Activated T-cell treated with anti-CD3 and anti-CD28 coated beads for 48 hours (primary cell): Measurements from ENCODE around the gene TGFBI.

Experiments used
- DNase-seq: peaks from one replicate; pipeline ENCODE4 v3.0.0-alpha.2; 2020; ENCODE audit warnings: low read depth

Gene TGFBI

GRCh38 chr5:136028782-136029742 is at the start of gene TGFBI:
Gene TGFBI, plus strand, starts transcription at chr5:136028988. Its CDS starts 68 bp downstream, at chr5:136029056.
- DNase-seq, result no peak

GRCh38 chr5:135978993-135979392 is 49.8 kb upstream of the TGFBI start:
- DNase-seq, result no peak

GRCh38 chr5:135979510-135979909 is 49.3 kb upstream of the TGFBI start:
- no peak for DNase-seq

GRCh38 chr5:135980620-135981019 is 48.2 kb upstream of the TGFBI start:
- no peak for DNase-seq

GRCh38 chr5:135985951-135986350 is 42.8 kb upstream of the TGFBI start:
- no peak for DNase-seq

GRCh38 chr5:135986401-135986800 is 42.4 kb upstream of the TGFBI start:
- DNase-seq, result no peak

- no peak for DNase-seq
Measured at GRCh38 chr5:135986891-135987401, 41.8 kb upstream of the TGFBI start.

- DNase-seq, result no peak
Measured at GRCh38 chr5:135988546-135988945, 40.2 kb upstream of the TGFBI start.

- no peak for DNase-seq
Measured at GRCh38 chr5:135989686-135990085, 39.1 kb upstream of the TGFBI start.

GRCh38 chr5:135990528-135991255 is 38.1 kb upstream of the TGFBI start:
- DNase-seq, result no peak

- no peak for DNase-seq
Measured at GRCh38 chr5:135991429-135991828, 37.4 kb upstream of the TGFBI start.

GRCh38 chr5:135993335-135993879 is 35.4 kb upstream of the TGFBI start:
- no peak for DNase-seq

- DNase-seq, result no peak
Measured at GRCh38 chr5:135993880-135994636, 34.7 kb upstream of the TGFBI start.

- DNase-seq, result no peak
Measured at GRCh38 chr5:135995976-135996375, 32.8 kb upstream of the TGFBI start.

- no peak for DNase-seq
Measured at GRCh38 chr5:135996611-135997010, 32.2 kb upstream of the TGFBI start.

GRCh38 chr5:135997673-135998335 is 31.0 kb upstream of the TGFBI start:
- DNase-seq, result no peak

- no peak for DNase-seq
Measured at GRCh38 chr5:135998889-135999288, 29.9 kb upstream of the TGFBI start.

- DNase-seq, result no peak
Measured at GRCh38 chr5:135999406-136000139, 29.2 kb upstream of the TGFBI start.

GRCh38 chr5:136000147-136000546 is 28.6 kb upstream of the TGFBI start:
- no peak for DNase-seq

GRCh38 chr5:136000932-136001331 is 27.9 kb upstream of the TGFBI start:
- no peak for DNase-seq
